HFFc6 (cell line): ENCODE data around the gene SCN8A. TPM values are rescaled to one million over a fixed set of nuclear protein-coding genes. Genes with fewer than 3 reads are reported as not detected.
A peak's percentile ranks its signal among the peaks of the same experiment; 100 is the strongest.
"Not testable (repeated sequence)": the region's sequence is repeated elsewhere in the genome, so short reads cannot be mapped to it uniquely, and the experiment has no call there.

Source experiments
- DNase-seq: peaks from one replicate; pipeline ENCODE4 v3.0.0-alpha.2; 2018
- H3K27ac Mint-ChIP-seq: 2 replicates; pipeline ENCODE4 v1.8.0; 2020; ENCODE audit warnings: mild to moderate bottlenecking, mixed read lengths
- H3K27me3 Mint-ChIP-seq: 2 replicates; pipeline ENCODE4 v1.8.0; 2021; ENCODE audit warnings: mild to moderate bottlenecking, moderate library complexity, mixed read lengths; ENCODE audit not compliant: insufficient read depth
- H3K36me3 Mint-ChIP-seq: 2 replicates; pipeline ENCODE4 v1.8.0; 2021; ENCODE audit warnings: low read depth, mixed read lengths
- H3K4me1 Mint-ChIP-seq: 2 replicates; pipeline ENCODE4 v1.8.0; 2020; ENCODE audit warnings: low read depth, mixed read lengths
- H3K4me3 Mint-ChIP-seq: 2 replicates; pipeline ENCODE4 v1.8.0; 2020; ENCODE audit warnings: mild to moderate bottlenecking, moderate library complexity, mixed read lengths
- H3K9me3 Mint-ChIP-seq: 2 replicates; pipeline ENCODE4 v1.8.0; 2020; ENCODE audit warnings: mild to moderate bottlenecking, mixed read lengths
- total RNA-seq, 6 experiments: library from RNA; stranded (reverse); fragmentation: NEBNext Ultra II Directional; extraction: Animal tissue kit (Norgen Biotek cat#: 25700); gene quantifications; 2 replicates in 1 of 6; 3 replicates in 5 of 6; pipeline ENCODE4 v1.2.3, GENCODE V29; 2021
- TF ChIP-seq, protein P1 (sequence below): fragments of 200-600 bp; sonication (generic); IDR thresholded peaks from 2 replicates; pipeline ENCODE4 v1.5.0; 2021; ENCODE audit warnings: antibody characterized with exemption, mild to moderate bottlenecking

The SCN8A gene
- total RNA-seq, 6 experiments from 2014 or later, result 13.4 to 16.0 (median 15.3) TPM

DNA sequence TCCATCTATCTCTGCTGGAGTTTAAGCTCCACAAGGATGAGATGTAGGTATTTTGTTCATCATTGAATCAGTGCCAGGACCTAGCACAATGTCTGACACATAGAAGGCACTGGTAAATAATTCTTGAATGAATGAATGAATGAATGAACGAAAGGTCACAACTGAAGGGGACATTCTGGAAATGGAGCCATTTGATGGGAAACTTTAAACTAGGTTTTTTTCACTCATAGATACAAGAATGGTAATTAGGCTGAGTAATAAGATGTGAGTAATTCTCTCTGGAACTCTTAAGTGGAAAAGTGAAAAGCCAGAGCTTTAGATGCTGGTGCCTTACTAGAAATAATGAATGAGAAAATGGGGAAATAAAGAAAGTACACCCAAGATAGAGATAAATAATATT, 44.3 kb downstream of the SCN8A start:
- TF ChIP-seq, protein P1, sequence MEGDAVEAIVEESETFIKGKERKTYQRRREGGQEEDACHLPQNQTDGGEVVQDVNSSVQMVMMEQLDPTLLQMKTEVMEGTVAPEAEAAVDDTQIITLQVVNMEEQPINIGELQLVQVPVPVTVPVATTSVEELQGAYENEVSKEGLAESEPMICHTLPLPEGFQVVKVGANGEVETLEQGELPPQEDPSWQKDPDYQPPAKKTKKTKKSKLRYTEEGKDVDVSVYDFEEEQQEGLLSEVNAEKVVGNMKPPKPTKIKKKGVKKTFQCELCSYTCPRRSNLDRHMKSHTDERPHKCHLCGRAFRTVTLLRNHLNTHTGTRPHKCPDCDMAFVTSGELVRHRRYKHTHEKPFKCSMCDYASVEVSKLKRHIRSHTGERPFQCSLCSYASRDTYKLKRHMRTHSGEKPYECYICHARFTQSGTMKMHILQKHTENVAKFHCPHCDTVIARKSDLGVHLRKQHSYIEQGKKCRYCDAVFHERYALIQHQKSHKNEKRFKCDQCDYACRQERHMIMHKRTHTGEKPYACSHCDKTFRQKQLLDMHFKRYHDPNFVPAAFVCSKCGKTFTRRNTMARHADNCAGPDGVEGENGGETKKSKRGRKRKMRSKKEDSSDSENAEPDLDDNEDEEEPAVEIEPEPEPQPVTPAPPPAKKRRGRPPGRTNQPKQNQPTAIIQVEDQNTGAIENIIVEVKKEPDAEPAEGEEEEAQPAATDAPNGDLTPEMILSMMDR, result no peak
- Mint-ChIP-seq H3K4me3 (no peak overlapping the region; the same call in 1 of the 2 replicates), H3K4me1 (peaks cover 76% of the 10 kb centered on the region), H3K36me3 (peaks cover 20% of the 10 kb centered on the region), H3K27ac (peak overlapping the region; percentile 61), H3K27me3 (no peaks in the 10 kb centered on the region), H3K9me3 (peaks cover 10% of the 10 kb centered on the region)
- peak; percentile 31 for DNase-seq

DNA sequence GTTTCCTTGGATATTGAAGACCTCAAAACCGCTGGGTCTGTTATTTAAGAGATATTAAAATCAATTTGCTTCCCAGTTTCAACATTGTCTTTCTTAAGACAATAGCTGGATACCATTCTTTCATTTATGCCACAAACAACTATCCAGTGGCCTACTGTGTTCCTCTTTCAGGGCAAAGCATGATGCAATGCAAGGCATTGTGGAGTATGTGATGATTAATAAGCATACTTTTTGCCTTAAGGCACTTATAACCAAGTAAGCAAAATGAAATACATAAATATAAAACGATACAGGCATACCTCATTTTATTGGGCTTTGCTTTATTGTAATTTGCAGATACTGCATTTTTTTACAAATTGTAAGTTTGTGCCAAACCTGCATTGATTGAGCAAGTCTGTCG, 45.5 kb downstream of the SCN8A start:
- peak; percentile 27 for DNase-seq
- H3K27me3 Mint-ChIP-seq, result no peaks in the 10 kb centered on the region
- H3K4me3 Mint-ChIP-seq, result no peak overlapping the region

DNA sequence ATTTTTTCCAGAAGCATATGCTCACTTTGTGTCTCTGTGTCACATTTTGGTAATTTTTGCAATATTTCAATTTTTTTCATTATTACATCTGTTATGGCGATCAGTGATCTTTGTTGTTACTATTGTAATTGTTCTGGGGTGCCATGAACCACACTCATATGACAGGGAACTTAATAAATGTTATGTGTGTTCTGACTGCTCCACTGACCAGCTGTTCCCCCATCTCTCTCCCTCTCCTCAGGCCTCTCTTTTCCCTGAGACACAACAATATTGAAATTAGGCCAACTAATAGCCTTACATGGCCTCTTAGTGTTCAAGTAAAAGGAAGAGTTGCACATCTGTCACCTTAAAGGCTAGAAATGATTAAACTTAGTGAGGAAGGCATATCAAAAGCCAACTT, 46.0 kb downstream of the SCN8A start:
- peaks cover 24% of the 10 kb centered on the region for H3K36me3 Mint-ChIP-seq
- H3K4me1 Mint-ChIP-seq, result peaks cover 73% of the 10 kb centered on the region
- H3K27ac Mint-ChIP-seq, result peak overlapping the region; percentile 64; the same call in 1 of the 2 replicates
- peaks cover 10% of the 10 kb centered on the region for H3K9me3 Mint-ChIP-seq
- no peak for DNase-seq
- no peaks in the 10 kb centered on the region for H3K27me3 Mint-ChIP-seq
- H3K4me3 Mint-ChIP-seq, result no peak overlapping the region
- TF ChIP-seq, protein P1, result no peak

More for the DNA sequence above, 45.5 kb downstream of the SCN8A start:
- Mint-ChIP-seq H3K27ac (peak overlapping the region; percentile 64; the same call in 1 of the 2 replicates), H3K36me3 (peaks cover 24% of the 10 kb centered on the region), H3K9me3 (peaks cover 10% of the 10 kb centered on the region), H3K4me1 (peaks cover 73% of the 10 kb centered on the region)
- TF ChIP-seq, protein P1, result no peak

DNA sequence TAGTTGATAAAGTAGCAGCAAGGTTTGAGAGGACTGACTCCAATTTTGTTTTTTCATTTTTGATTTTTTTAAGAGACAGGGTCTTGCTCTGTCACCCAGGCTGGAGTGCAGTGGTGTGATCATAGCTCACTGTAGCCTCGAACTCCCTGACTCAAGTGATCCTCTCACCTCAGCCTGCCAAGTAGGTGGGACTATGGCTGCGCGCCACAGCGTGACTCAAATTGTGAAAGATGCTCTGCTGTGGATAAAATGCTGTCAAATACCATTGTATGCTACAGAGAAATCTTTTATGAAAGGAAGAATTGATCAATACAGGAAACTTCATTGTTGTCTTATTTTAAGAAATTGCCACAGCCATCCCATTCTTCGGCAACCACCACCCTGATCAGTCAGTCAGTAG, 48.3 kb downstream of the SCN8A start:
- H3K27ac Mint-ChIP-seq, result no peak overlapping the region
- TF ChIP-seq, protein P1, result no peak
- no peaks in the 10 kb centered on the region for H3K27me3 Mint-ChIP-seq
- no peak overlapping the region for H3K4me3 Mint-ChIP-seq
- peaks cover 26% of the 10 kb centered on the region for H3K36me3 Mint-ChIP-seq
- peaks cover 64% of the 10 kb centered on the region for H3K4me1 Mint-ChIP-seq
- peaks cover 10% of the 10 kb centered on the region for H3K9me3 Mint-ChIP-seq
- no peak for DNase-seq

DNA sequence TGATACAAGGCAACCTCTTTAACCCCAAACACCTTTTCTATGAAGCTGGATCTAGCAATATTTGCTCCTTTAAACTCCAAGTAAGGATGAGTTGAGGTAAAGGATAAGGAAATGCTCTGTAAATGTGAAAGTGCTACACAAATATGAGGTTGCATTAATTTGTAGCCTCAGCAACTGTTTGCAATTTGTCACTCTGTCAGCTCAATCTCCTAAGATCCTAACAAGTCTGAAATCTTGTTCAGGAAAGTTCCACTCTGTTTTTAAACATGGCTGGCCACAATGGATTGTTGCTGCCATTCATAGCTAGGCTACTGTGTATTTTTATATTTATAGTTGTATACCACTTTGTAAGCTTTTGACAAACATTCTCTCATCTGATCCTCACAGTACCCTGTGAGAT, 51.3 kb downstream of the SCN8A start:
- Mint-ChIP-seq H3K4me1 (peaks cover 38% of the 10 kb centered on the region), H3K27ac (no peak overlapping the region), H3K27me3 (peaks cover 5% of the 10 kb centered on the region), H3K36me3 (peaks cover 33% of the 10 kb centered on the region), H3K4me3 (no peak overlapping the region), H3K9me3 (peaks cover 9% of the 10 kb centered on the region)
- TF ChIP-seq, protein P1, result no peak
- no peak for DNase-seq

DNA sequence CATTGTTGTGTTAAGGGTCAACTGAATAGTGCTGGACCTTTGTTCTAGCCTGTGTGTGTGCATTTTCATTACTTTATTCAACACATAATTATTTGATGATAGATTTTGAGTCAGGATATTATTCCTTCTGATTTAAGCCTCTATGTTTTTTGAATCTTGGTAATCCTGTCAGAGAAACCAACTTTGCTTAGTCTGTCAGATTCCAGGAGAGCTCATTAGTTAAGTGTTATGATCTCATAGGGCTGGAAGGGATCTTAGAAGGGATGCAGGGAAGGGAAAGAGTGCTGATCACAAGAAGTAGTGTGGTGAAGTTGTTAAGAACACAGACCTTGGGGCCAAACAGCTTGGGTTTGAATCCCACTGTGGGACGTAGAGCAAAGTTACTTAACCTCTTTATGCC, 52.9 kb downstream of the SCN8A start:
- H3K36me3 Mint-ChIP-seq, result peaks cover 36% of the 10 kb centered on the region
- H3K27ac Mint-ChIP-seq, result no peak overlapping the region
- peaks cover 1% of the 10 kb centered on the region; the same call in 1 of the 2 replicates for H3K9me3 Mint-ChIP-seq
- DNase-seq, result no peak
- peaks cover 37% of the 10 kb centered on the region for H3K4me1 Mint-ChIP-seq
- TF ChIP-seq, protein P1, result no peak
- peaks cover 5% of the 10 kb centered on the region for H3K27me3 Mint-ChIP-seq
- H3K4me3 Mint-ChIP-seq, result no peak overlapping the region; the same call in 1 of the 2 replicates

DNA sequence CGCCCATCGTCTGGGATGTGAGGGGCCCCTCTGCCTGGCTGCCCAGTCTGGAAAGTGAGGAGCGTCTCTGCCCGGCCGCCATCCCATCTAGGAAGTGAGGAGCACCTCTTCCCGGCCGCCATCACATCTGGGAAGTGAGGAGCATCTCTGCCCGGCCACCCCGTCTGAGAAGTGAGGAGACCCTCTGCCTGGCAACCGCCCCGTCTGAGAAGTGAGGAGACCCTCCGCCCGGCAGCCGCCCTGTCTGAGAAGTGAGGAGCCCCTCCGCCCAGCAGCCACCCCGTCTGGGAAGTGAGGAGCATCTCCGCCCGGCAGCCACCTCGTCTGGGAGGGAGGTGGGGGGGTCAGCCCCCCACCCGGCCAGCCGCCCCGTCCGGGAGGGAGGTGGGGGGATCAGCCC, 53.7 kb downstream of the SCN8A start:
- not testable (repeated sequence) for H3K27me3 Mint-ChIP-seq
- H3K36me3 Mint-ChIP-seq, result peaks cover 44% of the 10 kb centered on the region

More for the DNA sequence above, 53.7 kb downstream of the SCN8A start:
- DNase-seq, H3K4me3 Mint-ChIP-seq, H3K27ac Mint-ChIP-seq, H3K9me3 Mint-ChIP-seq: not testable (repeated sequence)
- peaks cover 37% of the 10 kb centered on the region for H3K4me1 Mint-ChIP-seq
